ENCODE data around the gene ATP5F1C.

ATP5F1C gene

DNA sequence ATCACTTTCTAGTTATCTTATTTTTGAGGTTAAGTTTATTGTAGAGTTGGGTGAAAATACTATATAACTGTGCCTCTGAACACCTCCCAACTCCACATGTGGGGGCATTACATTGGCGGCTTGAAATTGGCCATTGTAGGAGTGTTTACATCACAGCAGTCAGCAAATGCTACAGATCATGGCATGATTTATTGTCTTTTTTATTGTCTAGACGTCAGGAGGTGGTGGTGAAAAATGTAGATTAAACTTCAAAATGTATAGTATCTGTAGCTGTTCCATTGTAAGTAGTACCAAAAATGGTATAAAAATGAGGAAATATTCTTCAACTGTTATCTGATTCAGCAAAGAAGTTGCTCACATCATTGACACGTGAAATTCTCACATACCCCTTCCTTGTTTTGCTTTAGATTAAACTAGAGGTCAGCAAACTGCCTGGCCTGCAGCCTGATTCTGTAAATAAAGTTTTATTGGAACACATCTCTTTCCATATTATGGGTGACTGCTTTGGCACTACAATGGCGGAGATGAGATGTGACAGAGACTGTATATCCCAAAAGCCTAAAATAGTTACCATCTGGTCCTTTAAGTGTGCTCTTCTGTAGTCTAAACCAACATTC is 65.4 kb downstream of the ATP5F1C start:
- no peak for DNase-seq (ENCODE audit: low read depth)

DNA sequence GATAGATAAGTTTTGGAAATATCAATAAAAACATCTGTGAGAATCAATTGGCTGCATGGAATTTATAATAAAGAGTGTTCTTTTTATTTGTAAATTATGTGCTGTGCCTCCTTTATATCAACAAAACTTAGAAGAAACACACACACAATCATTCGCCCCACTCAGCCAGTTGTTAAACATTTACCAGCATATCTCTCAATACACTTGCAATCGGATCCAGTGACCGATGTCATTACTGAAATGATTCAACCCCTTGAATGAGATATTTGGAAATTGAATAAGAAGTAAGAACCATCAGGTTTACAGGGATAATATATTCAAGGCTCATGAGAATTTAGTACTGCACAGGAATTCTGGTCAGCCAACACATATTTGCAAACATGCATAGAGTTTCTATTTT is 65.9 kb downstream of the ATP5F1C start:
- DNase-seq (ENCODE audit: low read depth): no peak

DNA sequence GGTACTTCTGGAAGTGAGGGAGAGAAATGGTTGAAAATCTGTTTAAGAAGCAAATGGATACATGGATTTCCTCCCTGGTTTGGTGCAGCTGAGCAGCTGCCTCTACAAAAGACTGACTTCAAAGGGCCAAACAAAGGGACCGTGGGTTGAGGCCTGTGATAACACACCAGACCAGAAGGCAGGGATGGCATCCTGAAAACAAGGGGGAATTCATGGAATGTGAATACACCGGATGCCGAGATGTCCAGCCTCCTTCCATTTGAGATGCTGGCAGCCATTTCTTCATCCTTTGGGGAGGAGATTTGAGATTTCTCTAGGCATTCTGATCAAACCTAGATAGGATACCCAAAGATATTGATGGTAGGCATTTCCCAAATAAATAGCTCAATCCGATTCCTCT is 67.2 kb downstream of the ATP5F1C start:
- DNase-seq (ENCODE audit: low read depth): no peak

DNA sequence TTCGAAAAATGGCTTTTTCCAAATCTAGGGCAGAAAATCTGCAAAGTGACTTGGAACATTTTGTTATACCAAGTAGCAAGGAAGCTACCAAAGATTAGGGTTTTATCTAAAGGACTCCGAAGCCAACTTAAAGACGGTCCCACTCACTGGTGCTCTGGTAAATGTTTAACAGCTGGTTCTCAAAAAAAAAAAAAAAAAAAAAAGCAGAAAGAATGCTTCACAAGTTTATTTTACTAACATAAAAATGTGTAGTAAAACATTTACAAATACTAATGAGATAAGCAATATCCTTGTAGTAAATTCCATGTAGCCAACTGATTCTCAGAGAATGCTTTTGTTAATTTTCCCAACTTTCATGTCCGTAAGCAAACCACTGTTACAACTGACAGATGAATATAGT is 68.7 kb downstream of the ATP5F1C start:
- DNase-seq (ENCODE audit: low read depth): no peak

DNA sequence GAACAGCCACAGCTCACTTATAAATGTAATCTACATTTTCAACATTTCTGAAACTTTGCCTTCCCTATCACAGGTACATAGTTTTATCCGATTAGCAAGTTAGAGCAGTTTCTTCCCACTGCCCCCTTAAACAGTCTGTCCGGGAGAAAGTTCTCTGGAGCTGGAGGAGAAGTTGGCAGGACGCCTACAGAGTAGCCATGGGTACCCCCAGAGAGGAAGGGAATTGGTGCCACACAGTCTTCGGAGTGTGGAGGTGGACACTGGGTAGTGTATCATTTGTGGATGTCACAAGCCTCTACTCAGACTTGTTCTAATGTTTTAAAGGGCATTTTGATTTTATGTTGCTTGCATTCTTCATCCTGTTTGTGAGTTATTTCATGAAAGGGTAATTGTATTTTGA is 69.3 kb downstream of the ATP5F1C start:
- no peak for DNase-seq (ENCODE audit: low read depth)

Data from stromal cell of bone marrow (primary cell).